CD14-positive monocyte (primary cell): ENCODE results near the gene CDK6. TPM values are rescaled to one million over a fixed set of nuclear protein-coding genes. Genes with fewer than 3 reads are reported as not detected.

Experiments
- DNase-seq, 3 donors: peaks; one replicate each; pipeline ENCODE4 v3.0.0-alpha.2; 2011 to 2022
- H2AFZ ChIP-seq: 2 replicates; pipeline ENCODE4 v1.6.0; 2012; ENCODE audit warnings: mild to moderate bottlenecking, low read depth, low read length, inconsistent platforms; ENCODE audit not compliant: insufficient read depth, poor library complexity, severe bottlenecking
- H3K27ac ChIP-seq, 2 donors: 1 replicate in 1 of 2; 2 replicates in 1 of 2; pipeline ENCODE4 v1.5.1; 2012 to 2013; ENCODE audit warnings: low read length in 2 of 2, control low read depth in 1 of 2, inconsistent platforms in 1 of 2, low read depth in 1 of 2, mild to moderate bottlenecking in 1 of 2
- H3K27me3 ChIP-seq, 2 donors: one replicate each; pipeline versions ENCODE4 v1.6.0 to v1.6.1; 2011 to 2013; ENCODE audit warnings: low read length in 2 of 2; ENCODE audit not compliant: control insufficient read depth in 2 of 2, insufficient read depth in 2 of 2
- H3K36me3 ChIP-seq, 2 donors: replicated peaks in 1 of 2; 1 replicate in 1 of 2; 2 replicates in 1 of 2; pipeline versions ENCODE4 v1.5.1 to v1.6.1; 2012 to 2013; ENCODE audit warnings: low read length in 2 of 2, control low read depth in 1 of 2, inconsistent platforms in 1 of 2, mild to moderate bottlenecking in 1 of 2; ENCODE audit not compliant: insufficient read depth in 2 of 2, control insufficient read depth in 1 of 2
- H3K4me1 ChIP-seq, 2 donors: 1 replicate in 1 of 2; 2 replicates in 1 of 2; pipeline versions ENCODE4 v1.5.1 to v1.6.1; 2012 to 2013; ENCODE audit warnings: low read length in 2 of 2, control low read depth in 1 of 2, inconsistent platforms in 1 of 2, mild to moderate bottlenecking in 1 of 2, moderate library complexity in 1 of 2; ENCODE audit not compliant: insufficient read depth in 2 of 2, control insufficient read depth in 1 of 2
- H3K4me2 ChIP-seq: replicated peaks from 2 replicates; pipeline ENCODE3; 2012; ENCODE audit warnings: low read length, moderate library complexity, mild to moderate bottlenecking; ENCODE audit not compliant: poor library complexity, severe bottlenecking; ENCODE audit errors: extremely low read depth
- H3K4me3 ChIP-seq, 3 experiments: fragments of 200-600 bp in 1 of 3; sonication (generic) in 1 of 3; replicated peaks in 1 of 3; 1 replicate in 2 of 3; 2 replicates in 1 of 3; pipeline ENCODE4 v1.5.1; 2011 to 2013; ENCODE audit warnings: low read length in 3 of 3, mild to moderate bottlenecking in 3 of 3, control low read depth in 2 of 3, low read depth in 2 of 3, inconsistent platforms in 1 of 3, moderate library complexity in 1 of 3
- H3K79me2 ChIP-seq: 2 replicates; pipeline ENCODE4 v1.6.0; 2012; ENCODE audit warnings: mild to moderate bottlenecking, control low read depth, inconsistent platforms, low read length, moderate library complexity; ENCODE audit not compliant: insufficient read depth
- H3K9ac ChIP-seq: 2 replicates; pipeline ENCODE4 v1.6.0; 2017; ENCODE audit warnings: low read length, mild to moderate bottlenecking; ENCODE audit not compliant: insufficient read depth, poor library complexity, severe bottlenecking
- H3K9me3 ChIP-seq, 2 donors: replicated peaks in 1 of 2; 1 replicate in 1 of 2; 2 replicates in 1 of 2; pipeline versions ENCODE4 v1.5.1 to v1.6.1; 2012 to 2013; ENCODE audit warnings: low read length in 2 of 2, control low read depth in 1 of 2; ENCODE audit not compliant: control insufficient read depth in 1 of 2, insufficient read depth in 1 of 2
- H4K20me1 ChIP-seq: 2 replicates; pipeline ENCODE4 v1.6.0; 2012; ENCODE audit warnings: mild to moderate bottlenecking, low read length, control low read depth, moderate library complexity; ENCODE audit not compliant: insufficient read depth
- H3K27ac Mint-ChIP-seq, 7 donors: one replicate each; pipeline ENCODE4 v1.8.0; 2020; ENCODE audit warnings: mild to moderate bottlenecking in 7 of 7, mixed read lengths in 7 of 7, moderate library complexity in 6 of 7, inconsistent platforms in 2 of 7
- H3K27me3 Mint-ChIP-seq, 3 donors: one replicate each; pipeline ENCODE4 v1.8.0; 2021 to 2022; ENCODE audit warnings: low read depth in 3 of 3, mild to moderate bottlenecking in 3 of 3, mixed read lengths in 3 of 3, moderate library complexity in 3 of 3, inconsistent platforms in 1 of 3
- H3K36me3 Mint-ChIP-seq, 2 donors: one replicate each; pipeline ENCODE4 v1.8.0; 2020; ENCODE audit warnings: mixed read lengths in 2 of 2, inconsistent platforms in 1 of 2, mild to moderate bottlenecking in 1 of 2
- H3K4me1 Mint-ChIP-seq: one replicate; pipeline ENCODE4 v1.8.0; 2020; ENCODE audit warnings: mild to moderate bottlenecking, mixed read lengths
- H3K4me3 Mint-ChIP-seq, 2 donors: one replicate each; pipeline ENCODE4 v1.8.0; 2020; ENCODE audit warnings: mild to moderate bottlenecking in 2 of 2, mixed read lengths in 2 of 2, moderate library complexity in 1 of 2
- H3K9me3 Mint-ChIP-seq, 7 donors: one replicate each; pipeline ENCODE4 v1.8.0; 2020 to 2022; ENCODE audit warnings: mixed read lengths in 7 of 7, mild to moderate bottlenecking in 6 of 7, moderate library complexity in 6 of 7, inconsistent platforms in 2 of 7
- WGBS: methylation state at CpG from one replicate; pipeline ENCODE4 v1.1.5; 2013; ENCODE audit warnings: missing lambda C conversion rate; ENCODE audit not compliant: insufficient coverage; 5-methylcytosine and 5-hydroxymethylcytosine counted together
- intact Hi-C, 2 donors: fragments of 100-400 bp; cut with micrococcal nuclease; formaldehyde crosslinking; loops; one replicate each; pipeline versions ENCODE4 v1.15.0 to v1.15.1; 2023
- polyA plus RNA-seq, 3 donors: library from polyadenylated mRNA; depleted of rRNA in 1 of 3; unstranded in 2 of 3; stranded (reverse) in 1 of 3; fragments of 300-500 nt in 2 of 3; fragments of >200 nt in 1 of 3; fragmentation: Illumina TruSeq in 2 of 3; gene quantifications; 1 replicate in 2 of 3; 2 replicates in 1 of 3; pipeline ENCODE4 v1.2.3, GENCODE V29; 2012 to 2021
- TF ChIP-seq, protein P1 (sequence below): fragments of 200-600 bp; IDR thresholded peaks from one replicate; pipeline ENCODE4 v1.8.0; 2022; ENCODE audit warnings: antibody characterized with exemption, mild to moderate bottlenecking

The CDK6 gene
- polyA plus RNA-seq, 3 donors = 3.4 to 4.3 (median 3.8) TPM

DNA sequence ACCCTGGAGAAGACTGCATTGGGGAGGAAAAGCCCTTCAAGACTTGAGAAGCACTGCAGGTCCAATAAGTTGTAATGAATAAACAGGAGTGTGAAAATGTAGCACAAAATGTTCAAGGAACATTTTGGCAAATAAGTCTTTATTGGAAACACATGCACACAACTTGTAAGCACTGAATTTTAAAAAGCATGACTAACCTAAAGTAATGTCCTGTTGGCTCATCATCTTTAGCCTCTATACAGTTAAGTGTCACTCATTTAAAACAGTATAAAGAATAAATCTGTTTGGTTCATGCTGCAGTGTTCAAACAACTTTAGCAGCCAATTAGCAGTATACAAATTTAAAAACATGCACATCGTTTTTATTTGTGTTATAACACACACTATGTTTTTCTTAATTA is 108.6 kb downstream of the CDK6 start:
- Mint-ChIP-seq H3K27me3 (peaks cover 0 to 2% (median 0%) of the 10 kb centered on the region in 3 donors), H3K9me3 (peaks cover 0 to 2% (median 0%) of the 10 kb centered on the region in 7 donors), H3K36me3 (peaks cover 0 to 7% of the 10 kb centered on the region in 2 donors), H3K27ac (no peak overlapping the region), H3K4me1 (peaks cover 47% of the 10 kb centered on the region), H3K4me3 (no peak overlapping the region)
- Histone ChIP-seq H3K79me2 (peaks cover 29% of the 10 kb centered on the region), H3K27me3 (no peaks in the 10 kb centered on the region), H3K4me1 (peaks cover 37 to 44% of the 10 kb centered on the region in 2 donors), H3K4me3 (no peak overlapping the region), H3K27ac (no peak overlapping the region), H3K9me3 (no peaks in the 10 kb centered on the region), H4K20me1 (no peaks in the 10 kb centered on the region), H3K36me3 (no peaks in the 10 kb centered on the region), H3K4me2 (no peak overlapping the region), H2AFZ (no peak overlapping the region), H3K9ac (no peak overlapping the region)
- intact Hi-C loops = no loop called here
- no CpG with 5 or more reads among the region's 1 CpG for WGBS
- DNase-seq = no peak
- TF ChIP-seq, protein P1, sequence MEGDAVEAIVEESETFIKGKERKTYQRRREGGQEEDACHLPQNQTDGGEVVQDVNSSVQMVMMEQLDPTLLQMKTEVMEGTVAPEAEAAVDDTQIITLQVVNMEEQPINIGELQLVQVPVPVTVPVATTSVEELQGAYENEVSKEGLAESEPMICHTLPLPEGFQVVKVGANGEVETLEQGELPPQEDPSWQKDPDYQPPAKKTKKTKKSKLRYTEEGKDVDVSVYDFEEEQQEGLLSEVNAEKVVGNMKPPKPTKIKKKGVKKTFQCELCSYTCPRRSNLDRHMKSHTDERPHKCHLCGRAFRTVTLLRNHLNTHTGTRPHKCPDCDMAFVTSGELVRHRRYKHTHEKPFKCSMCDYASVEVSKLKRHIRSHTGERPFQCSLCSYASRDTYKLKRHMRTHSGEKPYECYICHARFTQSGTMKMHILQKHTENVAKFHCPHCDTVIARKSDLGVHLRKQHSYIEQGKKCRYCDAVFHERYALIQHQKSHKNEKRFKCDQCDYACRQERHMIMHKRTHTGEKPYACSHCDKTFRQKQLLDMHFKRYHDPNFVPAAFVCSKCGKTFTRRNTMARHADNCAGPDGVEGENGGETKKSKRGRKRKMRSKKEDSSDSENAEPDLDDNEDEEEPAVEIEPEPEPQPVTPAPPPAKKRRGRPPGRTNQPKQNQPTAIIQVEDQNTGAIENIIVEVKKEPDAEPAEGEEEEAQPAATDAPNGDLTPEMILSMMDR = no peak

DNA sequence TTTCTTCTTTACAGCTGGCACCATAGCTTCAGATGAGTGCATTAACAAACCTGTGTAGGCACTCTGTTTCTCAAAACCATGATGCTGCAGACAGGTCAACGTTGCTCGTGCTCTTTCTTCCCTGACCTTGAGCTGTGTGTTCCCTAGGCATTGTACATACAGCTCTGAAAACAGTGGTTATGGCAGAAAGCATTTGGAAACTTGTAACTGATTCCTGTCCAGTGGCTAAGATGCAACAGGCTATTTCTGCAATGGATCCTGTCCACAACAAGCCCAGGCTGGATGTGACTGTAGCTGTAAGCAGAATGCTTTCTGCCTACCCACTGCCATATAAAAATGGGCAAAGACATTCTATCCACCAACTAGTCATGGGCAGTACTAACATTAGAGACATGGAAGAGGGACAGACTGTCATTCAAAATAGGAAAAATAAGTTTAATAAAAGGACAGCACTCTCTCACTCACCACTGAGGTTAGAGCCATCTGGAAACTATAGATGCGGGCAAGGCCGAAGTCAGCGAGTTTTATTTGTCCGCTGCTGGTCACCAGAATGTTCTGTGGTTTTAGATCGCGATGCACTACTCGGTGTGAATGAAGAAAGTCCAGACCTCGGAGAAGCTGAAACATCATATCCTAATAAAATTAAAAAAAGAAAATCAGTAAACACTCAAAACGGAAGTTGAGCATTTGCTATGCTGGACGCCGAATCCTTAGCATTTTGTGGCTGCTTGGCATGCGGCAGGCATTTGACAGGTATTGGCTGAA is 111.0 kb downstream of the CDK6 start:
- Histone ChIP-seq H3K9me3 (no peaks in the 10 kb centered on the region), H3K27me3 (no peaks in the 10 kb centered on the region), H4K20me1 (no peaks in the 10 kb centered on the region), H3K27ac (no peak overlapping the region), H2AFZ (no peak overlapping the region), H3K36me3 (no peaks in the 10 kb centered on the region), H3K4me3 (no peak overlapping the region), H3K9ac (no peak overlapping the region), H3K4me2 (no peak overlapping the region), H3K4me1 (peaks cover 14 to 24% of the 10 kb centered on the region in 2 donors), H3K79me2 (peaks cover 21% of the 10 kb centered on the region)
- H3K4me3 Mint-ChIP-seq = no peak overlapping the region
- peak overlapping the region in 1 of 7 donors; percentile 31 for H3K27ac Mint-ChIP-seq
- WGBS = 100% methylated on average over 3 of the region's 14 CpGs
- TF ChIP-seq, protein P1 = no peak
- peaks cover 3 to 7% of the 10 kb centered on the region in 2 donors for H3K36me3 Mint-ChIP-seq
- peaks cover 28% of the 10 kb centered on the region for H3K4me1 Mint-ChIP-seq
- H3K9me3 Mint-ChIP-seq = no peaks in the 10 kb centered on the region
- peaks cover 0 to 2% (median 2%) of the 10 kb centered on the region in 3 donors for H3K27me3 Mint-ChIP-seq
- intact Hi-C loops = no loop called here
- DNase-seq = no peak
